Liver (tissue), 3 donors: Measurements from ENCODE around the gene SLC39A12.

Source experiments
- FOXA2 ChIP-seq: IDR thresholded peaks from 2 replicates; pipeline ENCODE4 v1.6.1; 2016; ENCODE audit warnings: antibody characterized with exemption
- JUND ChIP-seq, 2 donors: IDR thresholded peaks; 2 replicates each; pipeline ENCODE4 v1.6.1; 2016; ENCODE audit warnings: antibody characterized with exemption in 2 of 2
- SP1 ChIP-seq: IDR thresholded peaks from 2 replicates; pipeline ENCODE4 v1.6.1; 2018; ENCODE audit warnings: antibody characterized with exemption, mild to moderate bottlenecking
- YY1 ChIP-seq: IDR thresholded peaks from 2 replicates; pipeline ENCODE4 v1.6.1; 2016; ENCODE audit warnings: antibody characterized with exemption, mild to moderate bottlenecking
- TF ChIP-seq, protein P1 (sequence below): IDR thresholded peaks from 2 replicates; pipeline ENCODE4 v1.6.1; 2016; ENCODE audit warnings: antibody characterized with exemption
- TF ChIP-seq, protein P2 (sequence below): fragments of 150-350 bp; IDR thresholded peaks from 2 replicates; pipeline ENCODE4 v1.5.1; 2017; ENCODE audit warnings: improper control_type of control experiment, low read depth, low read length; ENCODE audit not compliant: missing input control
- TF ChIP-seq, protein P3 (sequence below): IDR thresholded peaks from 2 replicates; pipeline ENCODE4 v1.6.1; 2016; ENCODE audit warnings: antibody characterized with exemption
- TF ChIP-seq, protein P4 (sequence below): IDR thresholded peaks from 2 replicates; pipeline ENCODE4 v1.6.1; 2016; ENCODE audit warnings: antibody characterized with exemption, mild to moderate bottlenecking
- TF ChIP-seq, protein P5 (sequence below): IDR thresholded peaks from 2 replicates; pipeline ENCODE4 v1.6.1; 2016; ENCODE audit warnings: antibody characterized with exemption
- donor health status: healthy.
- donor health status: healthy.

DNA sequence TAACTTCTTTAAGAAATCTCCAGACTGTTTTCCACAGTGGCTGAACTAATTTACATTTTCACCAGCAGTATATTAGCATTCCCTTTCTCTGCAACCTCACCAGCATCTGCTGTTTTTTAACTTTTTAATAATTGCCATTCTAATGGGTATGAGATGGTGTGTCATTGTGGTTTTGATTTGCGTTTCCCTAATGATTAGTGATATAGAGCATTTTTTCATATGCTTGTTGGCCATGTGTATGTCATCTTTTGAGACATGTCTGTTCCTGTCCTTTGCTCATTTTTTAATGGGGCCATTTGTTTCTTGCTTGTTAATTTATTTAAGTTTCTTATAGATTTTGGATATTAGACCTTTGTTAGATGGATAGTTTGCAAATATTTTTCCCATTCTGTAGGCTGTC is 68.8 kb downstream of the SLC39A12 start:
- no peak for TF ChIP-seq SP1
- TF ChIP-seq FOXA2 = no peak
- TF ChIP-seq, protein P1, sequence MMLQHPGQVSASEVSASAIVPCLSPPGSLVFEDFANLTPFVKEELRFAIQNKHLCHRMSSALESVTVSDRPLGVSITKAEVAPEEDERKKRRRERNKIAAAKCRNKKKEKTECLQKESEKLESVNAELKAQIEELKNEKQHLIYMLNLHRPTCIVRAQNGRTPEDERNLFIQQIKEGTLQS = no peak
- no peak for TF ChIP-seq YY1
- TF ChIP-seq, protein P2, sequence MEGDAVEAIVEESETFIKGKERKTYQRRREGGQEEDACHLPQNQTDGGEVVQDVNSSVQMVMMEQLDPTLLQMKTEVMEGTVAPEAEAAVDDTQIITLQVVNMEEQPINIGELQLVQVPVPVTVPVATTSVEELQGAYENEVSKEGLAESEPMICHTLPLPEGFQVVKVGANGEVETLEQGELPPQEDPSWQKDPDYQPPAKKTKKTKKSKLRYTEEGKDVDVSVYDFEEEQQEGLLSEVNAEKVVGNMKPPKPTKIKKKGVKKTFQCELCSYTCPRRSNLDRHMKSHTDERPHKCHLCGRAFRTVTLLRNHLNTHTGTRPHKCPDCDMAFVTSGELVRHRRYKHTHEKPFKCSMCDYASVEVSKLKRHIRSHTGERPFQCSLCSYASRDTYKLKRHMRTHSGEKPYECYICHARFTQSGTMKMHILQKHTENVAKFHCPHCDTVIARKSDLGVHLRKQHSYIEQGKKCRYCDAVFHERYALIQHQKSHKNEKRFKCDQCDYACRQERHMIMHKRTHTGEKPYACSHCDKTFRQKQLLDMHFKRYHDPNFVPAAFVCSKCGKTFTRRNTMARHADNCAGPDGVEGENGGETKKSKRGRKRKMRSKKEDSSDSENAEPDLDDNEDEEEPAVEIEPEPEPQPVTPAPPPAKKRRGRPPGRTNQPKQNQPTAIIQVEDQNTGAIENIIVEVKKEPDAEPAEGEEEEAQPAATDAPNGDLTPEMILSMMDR = no peak
- TF ChIP-seq JUND (IDR thresholded peaks at IDR 0.05) = no peak
- TF ChIP-seq, protein P3, sequence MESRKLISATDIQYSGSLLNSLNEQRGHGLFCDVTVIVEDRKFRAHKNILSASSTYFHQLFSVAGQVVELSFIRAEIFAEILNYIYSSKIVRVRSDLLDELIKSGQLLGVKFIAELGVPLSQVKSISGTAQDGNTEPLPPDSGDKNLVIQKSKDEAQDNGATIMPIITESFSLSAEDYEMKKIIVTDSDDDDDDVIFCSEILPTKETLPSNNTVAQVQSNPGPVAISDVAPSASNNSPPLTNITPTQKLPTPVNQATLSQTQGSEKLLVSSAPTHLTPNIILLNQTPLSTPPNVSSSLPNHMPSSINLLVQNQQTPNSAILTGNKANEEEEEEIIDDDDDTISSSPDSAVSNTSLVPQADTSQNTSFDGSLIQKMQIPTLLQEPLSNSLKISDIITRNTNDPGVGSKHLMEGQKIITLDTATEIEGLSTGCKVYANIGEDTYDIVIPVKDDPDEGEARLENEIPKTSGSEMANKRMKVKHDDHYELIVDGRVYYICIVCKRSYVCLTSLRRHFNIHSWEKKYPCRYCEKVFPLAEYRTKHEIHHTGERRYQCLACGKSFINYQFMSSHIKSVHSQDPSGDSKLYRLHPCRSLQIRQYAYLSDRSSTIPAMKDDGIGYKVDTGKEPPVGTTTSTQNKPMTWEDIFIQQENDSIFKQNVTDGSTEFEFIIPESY = no peak
- TF ChIP-seq, protein P4, sequence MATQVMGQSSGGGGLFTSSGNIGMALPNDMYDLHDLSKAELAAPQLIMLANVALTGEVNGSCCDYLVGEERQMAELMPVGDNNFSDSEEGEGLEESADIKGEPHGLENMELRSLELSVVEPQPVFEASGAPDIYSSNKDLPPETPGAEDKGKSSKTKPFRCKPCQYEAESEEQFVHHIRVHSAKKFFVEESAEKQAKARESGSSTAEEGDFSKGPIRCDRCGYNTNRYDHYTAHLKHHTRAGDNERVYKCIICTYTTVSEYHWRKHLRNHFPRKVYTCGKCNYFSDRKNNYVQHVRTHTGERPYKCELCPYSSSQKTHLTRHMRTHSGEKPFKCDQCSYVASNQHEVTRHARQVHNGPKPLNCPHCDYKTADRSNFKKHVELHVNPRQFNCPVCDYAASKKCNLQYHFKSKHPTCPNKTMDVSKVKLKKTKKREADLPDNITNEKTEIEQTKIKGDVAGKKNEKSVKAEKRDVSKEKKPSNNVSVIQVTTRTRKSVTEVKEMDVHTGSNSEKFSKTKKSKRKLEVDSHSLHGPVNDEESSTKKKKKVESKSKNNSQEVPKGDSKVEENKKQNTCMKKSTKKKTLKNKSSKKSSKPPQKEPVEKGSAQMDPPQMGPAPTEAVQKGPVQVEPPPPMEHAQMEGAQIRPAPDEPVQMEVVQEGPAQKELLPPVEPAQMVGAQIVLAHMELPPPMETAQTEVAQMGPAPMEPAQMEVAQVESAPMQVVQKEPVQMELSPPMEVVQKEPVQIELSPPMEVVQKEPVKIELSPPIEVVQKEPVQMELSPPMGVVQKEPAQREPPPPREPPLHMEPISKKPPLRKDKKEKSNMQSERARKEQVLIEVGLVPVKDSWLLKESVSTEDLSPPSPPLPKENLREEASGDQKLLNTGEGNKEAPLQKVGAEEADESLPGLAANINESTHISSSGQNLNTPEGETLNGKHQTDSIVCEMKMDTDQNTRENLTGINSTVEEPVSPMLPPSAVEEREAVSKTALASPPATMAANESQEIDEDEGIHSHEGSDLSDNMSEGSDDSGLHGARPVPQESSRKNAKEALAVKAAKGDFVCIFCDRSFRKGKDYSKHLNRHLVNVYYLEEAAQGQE = no peak
- TF ChIP-seq, protein P5, sequence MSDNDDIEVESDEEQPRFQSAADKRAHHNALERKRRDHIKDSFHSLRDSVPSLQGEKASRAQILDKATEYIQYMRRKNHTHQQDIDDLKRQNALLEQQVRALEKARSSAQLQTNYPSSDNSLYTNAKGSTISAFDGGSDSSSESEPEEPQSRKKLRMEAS = no peak
